ENCODE measurements around the gene LTB.

Gene LTB

GRCh38 chr6:31582230-31582643 lies at the start of gene LTB:
LTB (minus strand) TSS chr6:31582424; CDS start chr6:31582417, 7 bp downstream.
- DNase-seq: peak; percentile 83

- DNase-seq: no peak
Measured at GRCh38 chr6:31631681-31632278, 49.6 kb upstream of the LTB start.

GRCh38 chr6:31631209-31631608 lies 49.0 kb upstream of the LTB start:
- no peak for DNase-seq

GRCh38 chr6:31630177-31630934 lies 48.1 kb upstream of the LTB start:
- DNase-seq: no peak

GRCh38 chr6:31629014-31629413 lies 46.8 kb upstream of the LTB start:
- no peak for DNase-seq

GRCh38 chr6:31627690-31628287 lies 45.6 kb upstream of the LTB start:
- no peak for DNase-seq

GRCh38 chr6:31626952-31627351 lies 44.7 kb upstream of the LTB start:
- DNase-seq: no peak

GRCh38 chr6:31624070-31624469 lies 41.8 kb upstream of the LTB start:
- DNase-seq: no peak

GRCh38 chr6:31622684-31623091 lies 40.5 kb upstream of the LTB start:
- no peak for DNase-seq

GRCh38 chr6:31621991-31622390 lies 39.8 kb upstream of the LTB start:
- no peak for DNase-seq

- DNase-seq: no peak
Measured at GRCh38 chr6:31621320-31621939, 39.2 kb upstream of the LTB start.

GRCh38 chr6:31620586-31621319 lies 38.5 kb upstream of the LTB start, which contains the start of gene PRRC2A:
PRRC2A (plus strand) TSS chr6:31620715; CDS start chr6:31622790, 2,075 bp downstream.
- no peak for DNase-seq

- peak; percentile 99 for DNase-seq
Measured at GRCh38 chr6:31619805-31620585, 37.8 kb upstream of the LTB start.

- DNase-seq: no peak
Measured at GRCh38 chr6:31617010-31617409, 34.8 kb upstream of the LTB start.

- DNase-seq: peak; percentile 27
Measured at GRCh38 chr6:31615748-31616147, 33.5 kb upstream of the LTB start.

GRCh38 chr6:31614684-31615578 lies 32.7 kb upstream of the LTB start, which contains the start of gene AIF1:
AIF1 (plus strand) TSS chr6:31615234; CDS start chr6:31615330, 96 bp downstream.
- DNase-seq: peak; percentile 27

GRCh38 chr6:31614075-31614619 lies 31.9 kb upstream of the LTB start:
- DNase-seq: peak; percentile 34

GRCh38 chr6:31610968-31611367 lies 28.7 kb upstream of the LTB start:
- no peak for DNase-seq

- no peak for DNase-seq
Measured at GRCh38 chr6:31609519-31610406, 27.5 kb upstream of the LTB start.

All from CD4-positive, alpha-beta T cell treated with Interferon gamma for 1 hour (primary cell).